Panc1 (cell line): ENCODE measurements around the gene ZBTB20. TPM values are rescaled to one million over a fixed set of nuclear protein-coding genes. Genes with fewer than 3 reads are reported as not detected.

Source experiments
- ATAC-seq: fragments of 200-7000 bp; cut with Tn5 transposase; 2 replicates; pipeline ENCODE4 v1.9.1; 2020; ENCODE audit warnings: mild to moderate bottlenecking, moderate library complexity
- BruUV-seq: library from RNA; stranded (reverse); fragments of 400-500 nt; replicated peaks from 2 replicates; lab custom pipeline; 2021; lab: Mats Ljungman, UMichigan
- CTCF ChIA-PET: fragments of 300-600 bp; sonication (Branson Sonifier 250); formaldehyde crosslinking; loops from one replicate; lab custom pipeline; 2022; ENCODE audit warnings: antibody characterized with exemption; lab: Charles Lee
- POLR2A ChIA-PET: fragments of 300-600 bp; sonication (Branson Sonifier 250); formaldehyde crosslinking; loops from one replicate; lab custom pipeline; 2022; ENCODE audit warnings: antibody characterized with exemption; lab: Charles Lee
- DNase-seq: peaks from one replicate; pipeline ENCODE4 v3.0.0-alpha.2; 2010; ENCODE audit warnings: low read depth, low spot score
- H3K27ac ChIP-seq: 2 replicates; pipeline ENCODE4 v1.5.1; 2011; ENCODE audit warnings: mild to moderate bottlenecking, low read length, inconsistent platforms
- H3K27me3 ChIP-seq: fragments of 200-500 bp; sonication (Bioruptor generic); 2 replicates; pipeline ENCODE4 v1.6.0; 2014; ENCODE audit warnings: low read length, inconsistent platforms; ENCODE audit not compliant: control insufficient read depth, insufficient read depth
- H3K36me3 ChIP-seq: fragments of 200-500 bp; sonication (Bioruptor generic); 2 replicates; pipeline ENCODE4 v1.5.1; 2014; ENCODE audit warnings: inconsistent platforms, mild to moderate bottlenecking, low read length, moderate library complexity; ENCODE audit not compliant: control insufficient read depth, insufficient read depth
- H3K4me1 ChIP-seq: 2 replicates; pipeline ENCODE4 v1.5.1; 2011; ENCODE audit warnings: inconsistent platforms, mild to moderate bottlenecking, low read length, moderate library complexity; ENCODE audit not compliant: control insufficient read depth, insufficient read depth
- H3K4me3 ChIP-seq, 2 experiments: 2 replicates each; pipeline ENCODE4 v1.5.1; 2011 to 2012; ENCODE audit warnings: low read depth in 2 of 2, low read length in 2 of 2, mild to moderate bottlenecking in 2 of 2, inconsistent platforms in 1 of 2, moderate library complexity in 1 of 2
- H3K9me3 ChIP-seq: fragments of 200-500 bp; sonication (Bioruptor generic); 2 replicates; pipeline ENCODE4 v1.5.1; 2014; ENCODE audit warnings: low read depth, mild to moderate bottlenecking, inconsistent platforms, low read length, moderate library complexity; ENCODE audit not compliant: control insufficient read depth, insufficient read depth
- CTCF ChIP-seq: fragments of 450-650 bp; IDR thresholded peaks from 2 replicates; pipeline ENCODE4 v1.5.1; 2017; ENCODE audit warnings: mild to moderate bottlenecking
- POLR2AphosphoS5 ChIP-seq: IDR thresholded peaks from 2 replicates; pipeline ENCODE4 v1.6.1; 2012; ENCODE audit warnings: mild to moderate bottlenecking, low read depth, low read length, moderate library complexity
- REST ChIP-seq, 2 experiments: IDR thresholded peaks; 2 replicates each; pipeline ENCODE4 v1.6.1; 2011 to 2012; ENCODE audit warnings: low read depth in 2 of 2, control low read depth in 1 of 2, low read length in 1 of 2, mild to moderate bottlenecking in 1 of 2, moderate library complexity in 1 of 2; ENCODE audit not compliant: insufficient read depth in 1 of 2
- SIN3A ChIP-seq: IDR thresholded peaks from 2 replicates; pipeline ENCODE4 v1.6.1; 2012; ENCODE audit warnings: low read depth, mild to moderate bottlenecking, low read length, moderate library complexity, borderline replicate concordance; ENCODE audit not compliant: insufficient read depth
- TCF7L2 ChIP-seq: IDR thresholded peaks from 2 replicates; pipeline ENCODE4 v1.6.1; 2011; ENCODE audit warnings: mild to moderate bottlenecking, low read depth, low read length, inconsistent platforms
- in situ Hi-C: cut with HindIII; loops from 2 replicates; pipeline ENCODE4 v1.10.0; 2016; ENCODE audit warnings: low sequenced_read_pairs, low pct_unique_long_range_greater_than_20kb
- intact Hi-C: fragments of 100-400 bp; cut with micrococcal nuclease; formaldehyde crosslinking; loops from one replicate; pipeline ENCODE4 v1.10.0; 2022; ENCODE audit not compliant: unreplicated experiment
- total RNA-seq: library from RNA; stranded (reverse); gene quantifications from one replicate; pipeline ENCODE4 v1.2.1, GENCODE V29; 2021; ENCODE audit not compliant: unreplicated experiment

The ZBTB20 gene
- total RNA-seq, 1 experiment from 2014 or later = 4.1 TPM

DNA sequence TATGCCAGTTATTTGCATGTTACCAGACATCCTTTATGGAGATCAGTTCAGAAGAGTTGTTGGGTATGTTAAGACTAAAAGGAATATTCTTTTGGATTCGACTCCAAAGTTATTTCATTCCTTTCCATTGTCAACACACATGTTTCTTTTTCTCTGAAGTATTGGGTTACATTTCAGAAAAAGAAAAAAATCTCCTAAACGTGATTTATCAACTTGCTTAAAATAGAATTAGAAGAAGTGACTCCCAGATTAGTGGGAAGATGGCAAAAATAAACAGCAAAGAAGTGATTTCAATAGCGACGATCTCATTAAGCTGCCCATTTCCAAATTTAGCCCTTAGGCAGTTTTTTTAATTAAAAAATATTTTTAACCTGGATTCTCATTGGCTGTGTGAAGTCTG is 767.8 kb downstream of the ZBTB20 start:
- H3K4me3 ChIP-seq = no peak overlapping the region
- CTCF ChIA-PET = no interaction called here
- no peaks in the 10 kb centered on the region for H3K4me1 ChIP-seq
- no TSS peak for BruUV-seq
- DNase-seq (no peak), ATAC-seq (no peak)
- intact Hi-C loops = no loop called here
- in situ Hi-C loops = no loop called here
- POLR2A ChIA-PET = no interaction called here
- no peak overlapping the region for H3K27ac ChIP-seq
- no peaks in the 10 kb centered on the region for H3K36me3 ChIP-seq
- H3K9me3 ChIP-seq = no peaks in the 10 kb centered on the region
- no peaks in the 10 kb centered on the region for H3K27me3 ChIP-seq
- TF ChIP-seq POLR2AphosphoS5 = no peak
- TF ChIP-seq SIN3A = no peak
- no peak for TF ChIP-seq CTCF
- TF ChIP-seq REST (IDR thresholded peaks at IDR 0.05; ENCODE audit: insufficient read depth in 1 of 2, low read depth in 2 of 2, low read length in 1 of 2) = no peak
- TF ChIP-seq TCF7L2 = no peak

GRCh38 chr3:114378760-114379159 is 768.3 kb downstream of the ZBTB20 start:
- no TSS peak for BruUV-seq
- intact Hi-C loops = no loop called here
- no peak for ATAC-seq

More at GRCh38 chr3:114378760-114379159, 768.3 kb downstream of the ZBTB20 start:
- ChIA-PET CTCF (no interaction called here), POLR2A (no interaction called here)
- TF ChIP-seq SIN3A (no peak), CTCF (no peak), REST (IDR thresholded peaks at IDR 0.05; ENCODE audit: insufficient read depth in 1 of 2, low read depth in 2 of 2, low read length in 1 of 2) (no peak), TCF7L2 (no peak), POLR2AphosphoS5 (no peak)
- no peak overlapping the region for H3K27ac ChIP-seq
- in situ Hi-C loops = no loop called here
- no peaks in the 10 kb centered on the region for H3K9me3 ChIP-seq
- H3K36me3 ChIP-seq = no peaks in the 10 kb centered on the region
- H3K27me3 ChIP-seq = no peaks in the 10 kb centered on the region
- no peak overlapping the region for H3K4me3 ChIP-seq
- H3K4me1 ChIP-seq = no peaks in the 10 kb centered on the region
- no peak for DNase-seq
